Measurements from ENCODE around the gene CIAO3. TPM values are rescaled to one million over a fixed set of nuclear protein-coding genes. Genes with fewer than 3 reads are reported as not detected.

The CIAO3 gene
- total RNA-seq, 1 experiment from 2014 or later, result 21.9 TPM

DNA sequence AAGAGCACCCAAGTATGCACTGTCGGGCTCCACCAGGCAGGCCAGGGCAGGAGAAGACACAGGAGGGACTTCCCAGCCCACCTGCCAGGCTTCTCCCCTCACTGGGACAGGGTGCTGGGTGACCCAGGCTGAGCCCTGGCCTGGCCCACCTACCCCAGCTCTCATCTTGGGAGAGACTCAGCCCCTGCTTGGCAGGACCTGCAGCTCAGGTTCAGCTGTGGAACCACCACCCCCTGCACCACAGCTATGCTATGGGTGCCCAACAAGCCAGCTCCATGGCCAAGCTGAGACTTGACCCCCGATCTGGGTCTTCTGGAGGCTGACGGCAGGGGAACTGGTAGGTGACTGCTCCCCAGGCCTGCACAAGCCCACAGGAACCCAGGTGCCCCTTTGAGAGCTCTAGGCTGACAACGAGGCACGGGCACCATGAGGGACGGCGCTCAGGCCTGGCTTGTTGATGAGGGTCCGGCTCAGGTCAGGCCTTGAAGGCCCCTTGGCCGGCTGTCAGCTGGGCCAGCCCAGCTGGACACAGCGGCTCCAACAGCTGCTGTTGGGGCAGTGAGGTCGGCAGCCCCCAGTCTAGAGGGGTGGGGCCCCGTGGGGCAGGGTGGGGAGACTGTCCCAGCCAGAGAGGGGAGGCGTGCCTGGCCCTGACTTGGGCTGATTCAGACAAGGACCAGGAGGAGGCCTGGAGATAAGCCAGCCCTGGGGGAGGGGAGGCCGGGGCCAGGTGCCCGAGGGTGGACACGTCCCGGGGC, 42.8 kb upstream of the CIAO3 start:
- peaks cover 3% of the 10 kb centered on the region for H4K20me1 ChIP-seq (ENCODE audit: control insufficient read depth, insufficient read depth, insufficient read length)
- H3K4ac ChIP-seq (ENCODE audit: low read depth, low read length), result no peak overlapping the region
- H3K27ac ChIP-seq (ENCODE audit: insufficient read length, low read depth, low read length), result no peak overlapping the region
- no peaks in the 10 kb centered on the region; the same call in 1 of the 2 replicates for H3K27me3 ChIP-seq (ENCODE audit: insufficient read depth, low read length)
- H2BK5ac ChIP-seq (ENCODE audit: insufficient read length, low read length), result no peak overlapping the region
- DNase-seq, result no peak
- H3K36me3 Mint-ChIP-seq (ENCODE audit: insufficient read depth in 1 of 3, low read depth in 3 of 3), result peaks cover 0 to 8% (median 5%) of the 10 kb centered on the region in 3 experiments; a peak in 5 of 7 replicates
- no peak overlapping the region for H3K4me2 ChIP-seq (ENCODE audit: insufficient read depth, insufficient read length, low read length)
- no peaks in the 10 kb centered on the region for H3K79me1 ChIP-seq (ENCODE audit: insufficient read depth, low read depth, low read length, poor library complexity, severe bottlenecking)
- no peak overlapping the region for H2AFZ ChIP-seq (ENCODE audit: low read length)
- no peak overlapping the region; the same call in 1 of the 2 replicates for H3K14ac ChIP-seq (ENCODE audit: insufficient read depth, low read length)
- no peak overlapping the region for H3K18ac ChIP-seq (ENCODE audit: insufficient read length, low read depth, low read length)
- no CpG with 5 or more reads among the region's 17 CpGs for WGBS (ENCODE audit: extremely low coverage, insufficient read length, low lambda C conversion rate)
- H3K56ac ChIP-seq (ENCODE audit: insufficient read length, low read depth, low read length), result no peak overlapping the region
- no peak overlapping the region for H3K23ac ChIP-seq (ENCODE audit: insufficient read length, low read depth, low read length)
- no peak overlapping the region for H4K5ac ChIP-seq (ENCODE audit: insufficient read length, low read depth, low read length)
- no peak overlapping the region for H2BK15ac ChIP-seq (ENCODE audit: low read depth, low read length)
- H3K9ac ChIP-seq (ENCODE audit: extremely low read depth, insufficient read length, low read length), result no peak overlapping the region
- no peak overlapping the region for H4K8ac ChIP-seq (replicated peaks; ENCODE audit: insufficient read length, low read depth, low read length)
- H3K23me2 ChIP-seq (ENCODE audit: insufficient read length, low read depth, low read length, poor library complexity, severe bottlenecking), result peaks cover 5% of the 10 kb centered on the region
- no peak overlapping the region for H2AK5ac ChIP-seq (ENCODE audit: insufficient read length, low read length)
- no peaks in the 10 kb centered on the region for H3K79me2 ChIP-seq (ENCODE audit: insufficient read depth, low read length)
- no peaks in the 10 kb centered on the region for H3K9me3 Mint-ChIP-seq
- H3K27ac Mint-ChIP-seq, result no peak overlapping the region
- no peaks in the 10 kb centered on the region for H3K9me3 ChIP-seq (ENCODE audit: control insufficient read depth, low read depth, low read length)
- H3K4me3 Mint-ChIP-seq, result no peak overlapping the region
- H2BK120ac ChIP-seq (ENCODE audit: low read depth, low read length, poor library complexity, severe bottlenecking), result no peak overlapping the region
- no peak overlapping the region for H2BK20ac ChIP-seq (ENCODE audit: low read depth, low read length, poor library complexity, severe bottlenecking)
- H3K4me1 ChIP-seq (ENCODE audit: insufficient read depth, low read length), result no peaks in the 10 kb centered on the region
- H3K27me3 Mint-ChIP-seq (ENCODE audit: low read depth), result peaks cover 13% of the 10 kb centered on the region
- H3T11ph ChIP-seq (ENCODE audit: low read length), result no peak overlapping the region
- H2BK12ac ChIP-seq (ENCODE audit: insufficient read length, low read depth, low read length), result no peak overlapping the region
- no peak overlapping the region for H4K91ac ChIP-seq (ENCODE audit: insufficient read length, low read depth, low read length)
- H3K4me1 Mint-ChIP-seq, result peaks cover 0 to 2% of the 10 kb centered on the region in 2 experiments; a peak in 1 of 4 replicates
- TF ChIP-seq, protein P1, sequence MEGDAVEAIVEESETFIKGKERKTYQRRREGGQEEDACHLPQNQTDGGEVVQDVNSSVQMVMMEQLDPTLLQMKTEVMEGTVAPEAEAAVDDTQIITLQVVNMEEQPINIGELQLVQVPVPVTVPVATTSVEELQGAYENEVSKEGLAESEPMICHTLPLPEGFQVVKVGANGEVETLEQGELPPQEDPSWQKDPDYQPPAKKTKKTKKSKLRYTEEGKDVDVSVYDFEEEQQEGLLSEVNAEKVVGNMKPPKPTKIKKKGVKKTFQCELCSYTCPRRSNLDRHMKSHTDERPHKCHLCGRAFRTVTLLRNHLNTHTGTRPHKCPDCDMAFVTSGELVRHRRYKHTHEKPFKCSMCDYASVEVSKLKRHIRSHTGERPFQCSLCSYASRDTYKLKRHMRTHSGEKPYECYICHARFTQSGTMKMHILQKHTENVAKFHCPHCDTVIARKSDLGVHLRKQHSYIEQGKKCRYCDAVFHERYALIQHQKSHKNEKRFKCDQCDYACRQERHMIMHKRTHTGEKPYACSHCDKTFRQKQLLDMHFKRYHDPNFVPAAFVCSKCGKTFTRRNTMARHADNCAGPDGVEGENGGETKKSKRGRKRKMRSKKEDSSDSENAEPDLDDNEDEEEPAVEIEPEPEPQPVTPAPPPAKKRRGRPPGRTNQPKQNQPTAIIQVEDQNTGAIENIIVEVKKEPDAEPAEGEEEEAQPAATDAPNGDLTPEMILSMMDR (conservative IDR thresholded peaks at IDR 0.05), result no peak

Data from H9 (cell line).